HEK293 (cell line): ENCODE results near the gene SF1.

Experiments
- CTCF ChIA-PET: fragments of 350-600 bp; formaldehyde crosslinking; extraction: SDS; loops from one replicate; lab custom pipeline; 2021; ENCODE audit warnings: antibody characterized with exemption; lab: Yijun Ruan, JAX
- POLR2A ChIA-PET: fragments of 300-600 bp; formaldehyde crosslinking; extraction: SDS; loops from one replicate; lab custom pipeline; 2020; ENCODE audit warnings: antibody characterized with exemption, inconsistent platforms; lab: Yijun Ruan, JAX
- H3K27ac ChIP-seq: fragments of 200-500 bp; sonication (Bioruptor generic); 2 replicates; pipeline ENCODE4 v1.5.1; 2014; ENCODE audit warnings: low read depth, low read length, control low read depth, inconsistent platforms; ENCODE audit errors: extremely low read depth
- H3K36me3 ChIP-seq, 2 experiments: fragments of 200-500 bp in 1 of 2; sonication (Bioruptor generic) in 1 of 2; 1 replicate in 1 of 2; 2 replicates in 1 of 2; pipeline ENCODE4 v1.5.1; 2014 to 2017; ENCODE audit warnings: inconsistent platforms in 2 of 2, low read length in 2 of 2; ENCODE audit not compliant: control insufficient read depth in 2 of 2, insufficient read depth in 1 of 2
- H3K4me1 ChIP-seq: fragments of 200-500 bp; sonication (Bioruptor generic); 2 replicates; pipeline ENCODE4 v1.5.1; 2014; ENCODE audit warnings: mild to moderate bottlenecking, low read length, inconsistent platforms; ENCODE audit not compliant: control insufficient read depth, insufficient read depth
- H3K4me3 ChIP-seq: 2 replicates; pipeline ENCODE4 v1.5.1; 2011; ENCODE audit warnings: low read depth, mild to moderate bottlenecking, control low read depth, low read length, moderate library complexity
- H3K9me3 ChIP-seq: fragments of 200-500 bp; sonication (Bioruptor generic); 2 replicates; pipeline ENCODE4 v1.5.1; 2014; ENCODE audit warnings: low read depth, low read length, inconsistent platforms; ENCODE audit not compliant: control insufficient read depth, insufficient read depth
- IKZF3 ChIP-seq: fragments of 450-650 bp; IDR thresholded peaks from 2 replicates; pipeline ENCODE4 v1.5.0; 2018; ENCODE audit warnings: missing biosample characterization, mild to moderate bottlenecking, missing genetic modification characterization, moderate library complexity
- TSHZ1 ChIP-seq: fragments of 450-650 bp; formaldehyde crosslinking; IDR thresholded peaks from 2 replicates; pipeline ENCODE4 v1.5.1; 2016; ENCODE audit warnings: missing biosample characterization, missing genetic modification characterization, borderline replicate concordance
- ZBTB8A ChIP-seq: fragments of 450-650 bp; formaldehyde crosslinking; IDR thresholded peaks from 2 replicates; pipeline ENCODE4 v1.5.1; 2016; ENCODE audit warnings: missing biosample characterization, missing genetic modification characterization
- ZEB2 ChIP-seq: fragments of 450-650 bp; formaldehyde crosslinking; IDR thresholded peaks from 2 replicates; pipeline ENCODE4 v1.5.1; 2016; ENCODE audit warnings: missing biosample characterization, missing genetic modification characterization
- ZNF169 ChIP-seq: fragments of 450-650 bp; formaldehyde crosslinking; IDR thresholded peaks from 2 replicates; pipeline ENCODE4 v1.5.1; 2016; ENCODE audit warnings: missing biosample characterization, missing genetic modification characterization
- ZNF221 ChIP-seq: fragments of 450-650 bp; formaldehyde crosslinking; IDR thresholded peaks from 2 replicates; pipeline ENCODE4 v1.5.1; 2017; ENCODE audit warnings: missing biosample characterization, missing genetic modification characterization, borderline replicate concordance
- ZNF416 ChIP-seq: fragments of 450-650 bp; formaldehyde crosslinking; IDR thresholded peaks from 2 replicates; pipeline ENCODE4 v1.5.1; 2016; ENCODE audit warnings: missing biosample characterization, missing genetic modification characterization
- ZNF423 ChIP-seq: fragments of 450-650 bp; formaldehyde crosslinking; IDR thresholded peaks from 2 replicates; pipeline ENCODE4 v1.5.1; 2016; ENCODE audit warnings: missing biosample characterization, missing genetic modification characterization
- ZNF513 ChIP-seq: fragments of 450-650 bp; IDR thresholded peaks from 2 replicates; pipeline ENCODE4 v1.5.1; 2018; ENCODE audit warnings: missing biosample characterization, missing genetic modification characterization
- ZNF514 ChIP-seq: fragments of 450-650 bp; formaldehyde crosslinking; IDR thresholded peaks from 2 replicates; pipeline ENCODE4 v1.5.1; 2016; ENCODE audit warnings: missing biosample characterization, missing genetic modification characterization
- ZNF580 ChIP-seq: fragments of 450-650 bp; formaldehyde crosslinking; IDR thresholded peaks from 2 replicates; pipeline ENCODE4 v1.5.1; 2016; ENCODE audit warnings: missing biosample characterization, missing genetic modification characterization
- ZNF624 ChIP-seq: fragments of 450-650 bp; formaldehyde crosslinking; IDR thresholded peaks from 2 replicates; pipeline ENCODE4 v1.5.1; 2017; ENCODE audit warnings: missing biosample characterization, missing genetic modification characterization
- ZSCAN30 ChIP-seq: fragments of 450-650 bp; IDR thresholded peaks from 2 replicates; pipeline ENCODE4 v1.5.1; 2018; ENCODE audit warnings: missing biosample characterization, mild to moderate bottlenecking, missing genetic modification characterization, moderate library complexity
- TF ChIP-seq, protein P1 (sequence below): fragments of 450-650 bp; formaldehyde crosslinking; conservative IDR thresholded peaks from 2 replicates; pipeline ENCODE4 v1.5.1; 2016; ENCODE audit warnings: low read depth, missing biosample characterization, missing genetic modification characterization

Gene SF1

DNA sequence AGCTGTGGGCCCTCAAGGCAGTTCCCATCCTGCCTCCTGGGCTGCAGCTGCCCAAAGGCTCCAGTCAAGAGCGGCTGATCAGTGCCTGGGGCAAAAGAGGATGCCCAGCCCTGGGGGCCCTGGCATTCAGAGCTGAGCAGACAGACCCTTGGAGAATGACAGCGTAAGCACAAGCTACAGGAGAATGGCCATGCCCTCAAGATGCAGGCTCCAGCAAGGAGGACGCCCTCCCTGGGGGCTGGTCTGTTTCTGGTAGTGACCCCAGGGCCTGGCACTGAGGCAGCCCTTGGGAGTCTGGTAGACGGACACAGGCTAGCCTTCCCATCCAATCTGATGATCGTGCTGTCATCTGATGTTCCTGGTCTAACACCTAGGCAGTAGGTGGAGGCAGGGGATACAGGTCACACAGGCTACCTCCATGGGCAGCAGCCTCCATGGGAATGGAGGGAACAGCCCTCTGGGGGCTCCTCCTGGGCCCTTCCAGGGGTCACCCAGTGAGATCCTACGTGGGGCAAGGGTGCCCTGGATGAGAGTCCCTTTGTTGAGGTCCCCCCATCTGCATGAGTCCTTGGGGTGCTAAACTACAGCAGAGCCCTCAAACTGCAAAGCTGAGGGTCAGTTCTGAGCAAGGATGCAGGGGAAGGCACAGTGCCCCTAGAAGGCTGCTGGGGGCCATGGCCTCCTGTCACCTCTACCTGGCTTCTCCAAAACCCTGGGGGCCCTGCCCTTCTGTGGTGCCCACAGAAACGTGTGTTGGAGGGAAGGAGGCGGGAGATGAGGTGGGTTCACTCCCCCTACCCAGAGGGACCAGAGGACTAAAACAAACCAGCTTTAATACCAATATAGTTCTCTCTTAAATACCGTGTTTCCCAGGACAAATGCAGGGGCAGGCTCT is 10.2 kb upstream of the SF1 start:
- no peaks in the 10 kb centered on the region for H3K9me3 ChIP-seq
- CTCF ChIA-PET: interaction anchor here (0.6 to 1.9 kb wide), 12 partner anchors 10 to 226 kb away, joined by 3 to 6 read pairs (median 4); partner anchors contain the start of genes ARL2 and CDC42BPG
- TF ChIP-seq, protein P1, sequence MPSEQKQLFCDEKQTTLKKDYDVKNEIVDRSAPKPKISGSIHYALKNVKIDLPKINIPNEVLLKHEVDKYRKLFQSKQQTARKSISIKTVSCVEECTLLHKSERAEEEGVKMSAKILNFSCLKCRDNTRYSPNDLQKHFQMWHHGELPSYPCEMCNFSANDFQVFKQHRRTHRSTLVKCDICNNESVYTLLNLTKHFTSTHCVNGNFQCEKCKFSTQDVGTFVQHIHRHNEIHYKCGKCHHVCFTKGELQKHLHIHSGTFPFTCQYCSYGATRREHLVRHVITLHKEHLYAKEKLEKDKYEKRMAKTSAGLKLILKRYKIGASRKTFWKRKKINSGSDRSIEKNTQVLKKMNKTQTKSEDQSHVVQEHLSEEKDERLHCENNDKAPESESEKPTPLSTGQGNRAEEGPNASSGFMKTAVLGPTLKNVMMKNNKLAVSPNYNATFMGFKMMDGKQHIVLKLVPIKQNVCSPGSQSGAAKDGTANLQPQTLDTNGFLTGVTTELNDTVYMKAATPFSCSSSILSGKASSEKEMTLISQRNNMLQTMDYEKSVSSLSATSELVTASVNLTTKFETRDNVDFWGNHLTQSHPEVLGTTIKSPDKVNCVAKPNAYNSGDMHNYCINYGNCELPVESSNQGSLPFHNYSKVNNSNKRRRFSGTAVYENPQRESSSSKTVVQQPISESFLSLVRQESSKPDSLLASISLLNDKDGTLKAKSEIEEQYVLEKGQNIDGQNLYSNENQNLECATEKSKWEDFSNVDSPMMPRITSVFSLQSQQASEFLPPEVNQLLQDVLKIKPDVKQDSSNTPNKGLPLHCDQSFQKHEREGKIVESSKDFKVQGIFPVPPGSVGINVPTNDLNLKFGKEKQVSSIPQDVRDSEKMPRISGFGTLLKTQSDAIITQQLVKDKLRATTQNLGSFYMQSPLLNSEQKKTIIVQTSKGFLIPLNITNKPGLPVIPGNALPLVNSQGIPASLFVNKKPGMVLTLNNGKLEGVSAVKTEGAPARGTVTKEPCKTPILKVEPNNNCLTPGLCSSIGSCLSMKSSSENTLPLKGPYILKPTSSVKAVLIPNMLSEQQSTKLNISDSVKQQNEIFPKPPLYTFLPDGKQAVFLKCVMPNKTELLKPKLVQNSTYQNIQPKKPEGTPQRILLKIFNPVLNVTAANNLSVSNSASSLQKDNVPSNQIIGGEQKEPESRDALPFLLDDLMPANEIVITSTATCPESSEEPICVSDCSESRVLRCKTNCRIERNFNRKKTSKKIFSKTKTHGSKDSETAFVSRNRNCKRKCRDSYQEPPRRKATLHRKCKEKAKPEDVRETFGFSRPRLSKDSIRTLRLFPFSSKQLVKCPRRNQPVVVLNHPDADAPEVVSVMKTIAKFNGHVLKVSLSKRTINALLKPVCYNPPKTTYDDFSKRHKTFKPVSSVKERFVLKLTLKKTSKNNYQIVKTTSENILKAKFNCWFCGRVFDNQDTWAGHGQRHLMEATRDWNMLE (tag by site-specific recombination): no peak
- no peak for TF ChIP-seq ZNF416 (tag by site-specific recombination)
- TF ChIP-seq ZSCAN30 (tag by site-specific recombination): no peak
- no peak for TF ChIP-seq ZNF624 (tag by site-specific recombination)
- TF ChIP-seq ZNF423 (tag by site-specific recombination): no peak
- TF ChIP-seq ZBTB8A (tag by site-specific recombination): no peak
- TF ChIP-seq IKZF3 (tag by site-specific recombination): no peak
- no peak for TF ChIP-seq ZEB2 (tag by site-specific recombination)
- no peak for TF ChIP-seq ZNF580 (tag by site-specific recombination)
- no peak for TF ChIP-seq ZNF514 (tag by site-specific recombination)
- no peak for TF ChIP-seq ZNF169 (tag by site-specific recombination)
- no peak for TF ChIP-seq ZNF221 (tag by site-specific recombination)
- no peak for TF ChIP-seq ZNF513 (tag by site-specific recombination)
- no peak for TF ChIP-seq TSHZ1 (tag by site-specific recombination)
- no peak overlapping the region for H3K4me3 ChIP-seq
- H3K36me3 ChIP-seq: peaks cover 0 to 13% of the 10 kb centered on the region in 2 experiments; a peak in 1 of 3 replicates
- no peaks in the 10 kb centered on the region for H3K4me1 ChIP-seq
- POLR2A ChIA-PET: interaction anchor here (0.6 to 1.2 kb wide), 2 partner anchors 10 kb away, joined by 3 to 5 read pairs; partner anchors contain the start of gene SF1
- no peak overlapping the region for H3K27ac ChIP-seq
